Ascending aorta (tissue), 2 donors: ENCODE results near the gene ATP6V1E1. TPM values are rescaled to one million over a fixed set of nuclear protein-coding genes. Genes with fewer than 3 reads are reported as not detected.

ENCODE experiments used
- DNase-seq, 2 donors: peaks; one replicate each; pipeline ENCODE4 v3.0.0-alpha.2; 2019; ENCODE audit warnings: low spot score in 2 of 2
- H3K27ac ChIP-seq, 2 donors: fragments of 200-600 bp; sonication (generic); one replicate each; pipeline ENCODE4 v1.5.1; 2016 to 2017; ENCODE audit warnings: mild to moderate bottlenecking in 1 of 2
- H3K27me3 ChIP-seq: fragments of 200-600 bp; sonication (generic); one replicate; pipeline ENCODE4 v1.5.1; 2017
- H3K36me3 ChIP-seq, 2 donors: fragments of 200-600 bp; sonication (generic); one replicate each; pipeline ENCODE4 v1.5.1; 2016
- H3K4me1 ChIP-seq, 2 donors: fragments of 200-600 bp; sonication (generic); one replicate each; pipeline ENCODE4 v1.5.1; 2016 to 2017; ENCODE audit warnings: mild to moderate bottlenecking in 1 of 2
- H3K4me3 ChIP-seq, 2 donors: fragments of 200-600 bp; sonication (generic); one replicate each; pipeline ENCODE4 v1.5.1; 2016 to 2017; ENCODE audit warnings: mild to moderate bottlenecking in 1 of 2
- H3K9me3 ChIP-seq, 2 donors: fragments of 200-600 bp; sonication (generic); one replicate each; pipeline ENCODE4 v1.5.1; 2016
- CTCF ChIP-seq, 3 experiments: fragments of 200-600 bp in 2 of 3; fragments of 450-650 bp in 1 of 3; sonication (generic) in 2 of 3; IDR thresholded peaks; one replicate each; pipeline ENCODE4 v1.5.1; 2016 to 2019; ENCODE audit warnings: antibody characterized with exemption in 3 of 3, mild to moderate bottlenecking in 1 of 3, moderate library complexity in 1 of 3
- intact Hi-C: fragments of 100-400 bp; cut with DNase I; formaldehyde crosslinking; loops from one replicate; pipeline ENCODE4 v1.15.1; 2023
- total RNA-seq: library from RNA; depleted of rRNA; stranded (reverse); fragments of >200 nt; gene quantifications from one replicate; pipeline ENCODE4 v1.1.0, GENCODE V29; 2016

Gene ATP6V1E1
- total RNA-seq, 1 donor from 2014 or later, result 94.6 TPM

GRCh38 chr22:17587629-17588028 lies 40.9 kb downstream of the ATP6V1E1 start:
- TF ChIP-seq CTCF (IDR thresholded peaks at IDR 0.05), result no peak
- Histone ChIP-seq H3K9me3 (no peaks in the 10 kb centered on the region), H3K27ac (no peak overlapping the region), H3K4me1 (no peaks in the 10 kb centered on the region), H3K27me3 (no peaks in the 10 kb centered on the region), H3K36me3 (peaks cover 21 to 28% of the 10 kb centered on the region in 2 donors), H3K4me3 (no peak overlapping the region)
- intact Hi-C loops, result no loop called here
- DNase-seq, result no peak

GRCh38 chr22:17586831-17587440 lies 41.6 kb downstream of the ATP6V1E1 start:
- no peak for TF ChIP-seq CTCF (IDR thresholded peaks at IDR 0.05)
- no peaks in the 10 kb centered on the region for H3K4me1 ChIP-seq
- intact Hi-C loops, result no loop called here
- H3K27ac ChIP-seq, result no peak overlapping the region
- H3K4me3 ChIP-seq, result no peak overlapping the region
- no peaks in the 10 kb centered on the region for H3K9me3 ChIP-seq
- H3K27me3 ChIP-seq, result no peaks in the 10 kb centered on the region
- DNase-seq, result no peak
- peaks cover 14 to 21% of the 10 kb centered on the region in 2 donors for H3K36me3 ChIP-seq

- no peaks in the 10 kb centered on the region for H3K36me3 ChIP-seq
- H3K27ac ChIP-seq, result no peak overlapping the region
- no peak overlapping the region for H3K4me3 ChIP-seq
- intact Hi-C loops, result no loop called here
- no peaks in the 10 kb centered on the region for H3K9me3 ChIP-seq
- TF ChIP-seq CTCF (IDR thresholded peaks at IDR 0.05), result no peak
- H3K4me1 ChIP-seq, result no peaks in the 10 kb centered on the region
- no peaks in the 10 kb centered on the region for H3K27me3 ChIP-seq
- no peak for DNase-seq
Measured at GRCh38 chr22:17583151-17583550, 45.4 kb downstream of the ATP6V1E1 start.

GRCh38 chr22:17581631-17582030 lies 46.9 kb downstream of the ATP6V1E1 start:
- TF ChIP-seq CTCF (IDR thresholded peaks at IDR 0.05), result no peak
- Histone ChIP-seq H3K27ac (no peak overlapping the region), H3K4me3 (no peak overlapping the region), H3K4me1 (no peaks in the 10 kb centered on the region), H3K27me3 (no peaks in the 10 kb centered on the region), H3K36me3 (no peaks in the 10 kb centered on the region), H3K9me3 (no peaks in the 10 kb centered on the region)
- DNase-seq, result no peak
- intact Hi-C loops, result no loop called here

- TF ChIP-seq CTCF (IDR thresholded peaks at IDR 0.05), result no peak
Measured at GRCh38 chr22:17581056-17581455, 47.5 kb downstream of the ATP6V1E1 start.

More at GRCh38 chr22:17581056-17581455, 47.5 kb downstream of the ATP6V1E1 start:
- H3K4me1 ChIP-seq, result no peaks in the 10 kb centered on the region
- no peak overlapping the region for H3K27ac ChIP-seq
- no peaks in the 10 kb centered on the region for H3K36me3 ChIP-seq
- H3K27me3 ChIP-seq, result no peaks in the 10 kb centered on the region
- DNase-seq, result no peak
- intact Hi-C loops, result no loop called here
- H3K4me3 ChIP-seq, result no peak overlapping the region
- no peaks in the 10 kb centered on the region for H3K9me3 ChIP-seq
